HG02798 (cell line): ENCODE measurements around the gene LFNG.

Experiments
- ATAC-seq: cut with Tn5 transposase; IDR thresholded peaks from one replicate; pipeline ENCODE4 v1.9.1; 2021; ENCODE audit warnings: mild to moderate bottlenecking; ENCODE audit not compliant: unreplicated experiment, poor library complexity

The LFNG gene, protein sequence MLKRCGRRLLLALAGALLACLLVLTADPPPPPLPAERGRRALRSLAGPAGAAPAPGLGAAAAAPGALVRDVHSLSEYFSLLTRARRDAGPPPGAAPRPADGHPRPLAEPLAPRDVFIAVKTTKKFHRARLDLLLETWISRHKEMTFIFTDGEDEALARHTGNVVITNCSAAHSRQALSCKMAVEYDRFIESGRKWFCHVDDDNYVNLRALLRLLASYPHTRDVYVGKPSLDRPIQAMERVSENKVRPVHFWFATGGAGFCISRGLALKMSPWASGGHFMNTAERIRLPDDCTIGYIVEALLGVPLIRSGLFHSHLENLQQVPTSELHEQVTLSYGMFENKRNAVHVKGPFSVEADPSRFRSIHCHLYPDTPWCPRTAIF

DNA sequence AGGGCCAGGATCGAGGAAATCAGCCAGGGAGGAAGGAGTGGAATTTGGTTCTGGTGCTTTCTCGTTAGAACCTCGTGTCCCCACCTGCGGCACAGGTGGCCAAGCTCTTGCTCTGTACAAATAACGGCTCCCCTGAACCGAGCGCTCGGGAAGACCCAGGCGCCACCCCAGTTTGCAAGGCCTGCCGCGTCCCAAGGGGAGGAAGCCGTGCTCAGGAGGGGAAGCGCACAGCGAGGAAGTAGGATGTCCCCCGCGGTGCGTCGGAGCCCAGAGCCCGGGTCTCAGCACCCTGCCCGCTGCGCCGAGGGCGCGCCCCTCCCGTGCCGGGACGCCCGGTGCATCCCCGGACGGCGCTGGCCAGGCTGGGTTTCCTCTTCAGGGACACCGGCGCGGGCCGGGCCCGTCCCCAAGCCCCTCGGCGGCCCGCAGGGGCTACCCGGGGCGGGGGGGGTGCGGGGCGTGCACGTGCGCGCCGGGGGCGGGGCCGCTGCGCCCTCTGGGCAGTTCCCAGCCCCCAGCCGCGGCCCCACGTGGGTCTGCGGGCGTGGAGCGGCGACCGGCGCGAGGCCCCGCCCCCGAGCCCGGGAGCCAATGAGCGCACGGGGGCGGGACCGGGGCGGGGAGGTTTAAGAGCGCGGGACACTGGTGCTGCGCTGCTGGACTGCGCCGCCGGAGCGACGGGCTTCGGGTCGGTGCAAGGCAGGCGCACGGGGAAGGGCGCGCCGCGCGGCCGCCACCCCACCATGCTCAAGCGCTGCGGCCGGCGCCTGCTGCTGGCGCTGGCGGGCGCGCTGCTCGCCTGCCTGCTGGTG lies at the start of gene LFNG:
TSS of gene LFNG (plus strand) at position 656 of the 812 bp plus-strand sequence. CDS start at position 744, 88 bp downstream.
- ATAC-seq: peak; percentile 91

DNA sequence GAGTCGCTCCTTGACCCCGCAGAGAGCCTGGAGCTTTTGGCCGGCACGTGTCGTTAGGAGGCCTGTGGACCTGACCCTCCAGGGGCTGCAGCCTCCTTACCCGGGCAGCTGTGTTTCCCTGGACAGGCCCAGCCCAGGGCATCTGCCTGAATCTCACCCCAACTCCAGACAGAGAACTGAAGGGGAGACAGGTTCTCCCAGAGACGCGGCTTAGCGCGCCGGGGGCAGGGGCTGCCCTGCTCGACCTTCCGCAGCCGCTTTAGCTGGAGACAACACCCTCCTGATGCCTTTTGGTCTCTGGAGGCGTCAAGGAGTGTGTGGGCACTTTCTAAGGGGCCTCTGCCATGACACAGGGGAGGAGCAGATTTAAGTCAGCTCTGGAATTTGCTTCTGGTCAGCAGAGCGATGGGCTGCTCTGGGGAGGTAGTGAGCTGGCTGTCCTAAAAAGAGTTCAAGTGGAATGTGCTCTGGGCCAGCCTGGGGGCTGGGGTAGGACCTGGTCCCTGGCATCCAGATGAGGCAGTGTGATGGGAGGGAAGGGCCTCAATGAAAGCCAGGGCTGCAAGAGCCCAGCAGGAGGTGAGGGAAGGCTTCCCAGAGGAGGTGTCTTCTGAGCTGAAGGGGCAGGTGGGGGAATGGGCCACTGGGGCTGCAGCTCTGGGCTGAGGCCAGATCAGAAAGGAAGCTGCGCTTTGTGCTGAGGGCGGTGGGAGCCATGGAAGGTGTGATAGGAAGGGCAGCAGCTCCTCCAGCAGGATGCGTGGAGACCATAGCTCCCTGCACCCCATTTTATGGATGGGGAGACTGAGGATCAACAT lies 49.2 kb upstream of the LFNG start:
- no peak for ATAC-seq

DNA sequence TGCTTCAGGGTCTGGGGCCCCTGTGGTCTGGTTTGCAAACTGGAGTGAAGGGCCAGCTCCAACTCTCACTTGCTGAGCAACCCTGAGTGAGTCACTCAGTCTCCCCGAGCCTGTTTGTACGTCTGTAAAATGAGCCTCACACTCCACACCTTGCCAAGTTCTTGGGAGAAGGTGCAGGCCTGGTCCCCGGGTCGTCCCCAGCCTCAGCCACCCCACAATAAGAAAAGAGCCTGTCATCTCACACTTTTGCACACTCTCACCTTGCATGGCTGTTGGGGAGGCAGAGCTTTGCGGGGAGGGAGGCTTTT lies 48.6 kb upstream of the LFNG start:
- ATAC-seq: no peak

DNA sequence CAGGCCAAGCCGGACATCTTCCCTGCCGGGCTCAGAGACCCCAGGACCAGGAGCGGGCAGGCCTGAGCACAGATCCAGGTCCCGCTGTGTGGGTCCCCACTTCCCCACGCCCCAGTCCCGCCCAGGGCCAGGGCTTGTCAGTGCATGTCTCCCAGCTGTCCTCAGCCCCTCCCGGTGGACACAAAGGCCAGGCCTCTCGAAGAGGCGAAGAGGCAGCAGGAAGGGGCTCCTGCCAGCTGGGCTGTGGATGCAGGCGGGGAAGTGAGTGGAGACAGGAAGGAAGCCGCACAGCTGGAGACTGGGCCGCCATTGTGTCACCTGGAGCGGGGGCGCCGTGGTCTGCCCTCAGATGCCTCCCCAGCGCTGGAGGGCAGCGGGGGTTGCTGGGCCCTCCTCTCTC lies 48.2 kb upstream of the LFNG start:
- ATAC-seq: no peak

DNA sequence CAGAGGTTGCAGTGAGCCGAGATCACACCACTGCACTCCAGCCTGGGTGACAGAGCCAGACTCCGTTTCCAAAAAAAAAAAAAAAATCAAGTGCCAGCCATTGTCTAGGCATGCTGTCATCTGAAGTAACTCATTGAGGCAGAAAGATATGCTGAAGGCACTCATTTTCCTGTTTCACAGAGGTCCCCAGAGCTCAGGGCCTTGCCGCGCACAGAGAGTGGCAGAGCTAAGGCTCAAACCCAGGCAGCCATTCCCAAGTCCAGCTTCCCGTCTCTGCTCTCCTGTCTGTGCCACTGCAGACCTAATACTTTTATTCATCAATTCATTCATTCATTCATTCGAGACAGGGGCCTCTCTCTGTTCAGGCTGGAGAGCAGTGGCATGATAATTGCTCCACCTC lies 46.8 kb upstream of the LFNG start:
- no peak for ATAC-seq

DNA sequence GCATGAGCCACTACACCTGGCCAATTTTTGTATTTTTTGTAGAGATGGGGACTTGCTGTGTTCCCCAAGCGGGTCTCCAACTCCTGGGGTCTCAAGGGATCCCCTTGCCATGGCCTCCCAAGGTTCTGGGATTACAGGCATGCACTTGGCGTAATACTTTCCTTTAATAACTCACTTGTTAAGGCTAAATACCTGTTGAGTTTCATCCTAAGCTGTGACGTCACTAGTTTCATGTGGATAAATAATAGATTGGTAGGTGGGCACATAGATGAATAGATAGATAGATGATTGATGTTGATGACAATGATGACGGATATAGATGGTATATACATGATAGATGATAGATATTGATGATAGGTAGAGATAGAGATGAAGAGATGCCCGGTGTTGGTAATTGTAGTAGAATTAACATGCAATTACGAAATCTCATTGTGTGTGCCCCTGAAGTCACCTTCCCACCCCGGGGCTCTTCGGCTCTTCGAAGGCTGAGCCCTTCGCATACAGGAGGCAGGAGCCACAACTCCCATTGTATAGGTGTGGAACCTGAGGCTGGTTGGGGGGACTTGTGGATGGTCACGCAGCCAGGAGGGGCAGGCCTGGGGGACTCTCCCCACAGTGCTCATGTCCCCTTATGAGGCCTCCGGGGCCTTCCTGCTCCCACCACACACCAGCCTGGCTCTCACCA lies 45.9 kb upstream of the LFNG start:
- no peak for ATAC-seq

DNA sequence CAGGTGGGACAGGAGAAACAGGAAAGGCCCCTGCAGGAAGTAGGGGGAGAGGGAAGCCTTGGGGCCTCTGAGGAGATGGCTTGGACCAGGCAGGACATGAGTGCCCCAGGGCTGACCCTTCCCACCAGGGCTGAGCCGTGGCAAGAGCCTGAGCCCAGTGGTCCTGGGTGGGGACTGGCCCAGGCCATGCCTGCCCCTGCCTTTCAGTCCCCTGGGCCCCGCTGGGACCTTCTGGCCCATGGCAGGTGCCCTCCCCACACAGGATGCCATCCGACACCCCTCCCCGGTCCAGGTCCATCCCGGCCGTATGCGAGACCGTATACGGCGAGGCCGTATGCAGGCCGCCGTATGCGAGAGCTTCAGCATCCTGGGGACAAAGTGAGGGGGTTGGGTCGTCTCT lies 45.4 kb upstream of the LFNG start:
- ATAC-seq: no peak

DNA sequence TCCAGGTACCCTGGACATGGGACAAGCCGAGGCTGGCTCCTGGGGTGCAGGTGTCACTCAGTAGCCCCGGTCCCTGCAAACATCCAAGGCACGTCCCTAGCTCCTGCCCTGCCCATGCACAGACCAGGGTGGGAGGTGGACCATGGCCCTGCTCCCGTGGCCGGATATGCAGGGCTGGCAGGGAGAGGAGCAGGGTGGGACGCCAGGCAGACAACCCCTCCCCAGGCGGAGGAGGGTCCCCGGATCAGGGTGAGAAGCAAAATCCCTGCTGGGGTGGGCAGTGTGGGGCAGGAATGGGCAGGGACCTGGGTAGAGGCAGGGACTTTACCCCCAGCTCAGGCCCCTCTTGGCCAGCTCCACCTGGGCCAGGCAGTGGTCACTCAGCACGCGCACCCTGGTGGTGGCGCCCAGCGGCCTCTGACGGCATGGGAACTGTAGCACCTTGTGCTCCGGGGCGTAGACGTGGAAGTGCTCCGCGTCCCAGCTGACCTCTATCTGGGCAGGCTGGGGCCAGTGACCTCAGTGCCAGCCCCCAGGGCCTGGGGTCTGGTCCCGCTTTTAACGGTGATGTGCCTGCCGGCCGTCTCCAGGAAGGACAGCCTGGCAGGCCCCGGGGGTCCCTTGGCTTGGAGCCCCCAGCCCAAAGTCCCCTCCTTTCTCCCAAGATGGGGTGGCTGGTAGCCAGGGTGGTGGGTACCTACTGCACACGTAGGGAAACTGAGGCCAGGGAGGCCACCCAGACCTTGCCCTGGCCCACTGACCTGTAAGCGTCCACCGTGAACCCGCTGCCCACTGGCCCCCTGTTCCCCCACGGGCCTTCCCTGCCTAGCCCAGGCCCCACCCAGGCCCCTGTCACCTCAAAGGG lies 44.5 kb upstream of the LFNG start:
- no peak for ATAC-seq

DNA sequence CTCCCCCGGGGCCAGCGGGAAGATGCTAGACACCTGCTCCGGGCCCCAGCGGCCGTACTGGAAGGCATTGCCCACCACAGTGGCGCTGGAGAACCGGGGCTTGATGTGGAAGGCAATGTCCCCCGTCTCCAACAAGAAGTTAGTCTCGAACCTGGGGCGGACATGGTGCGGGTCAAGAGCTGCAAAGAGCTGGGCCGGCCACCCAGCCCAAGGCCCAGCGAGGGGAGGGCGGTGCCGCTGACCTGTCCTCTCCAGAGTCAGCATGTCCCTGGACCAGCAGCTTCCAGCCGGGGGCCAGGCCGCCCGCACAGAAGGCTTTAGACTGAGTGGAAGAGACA lies 43.9 kb upstream of the LFNG start:
- no peak for ATAC-seq

DNA sequence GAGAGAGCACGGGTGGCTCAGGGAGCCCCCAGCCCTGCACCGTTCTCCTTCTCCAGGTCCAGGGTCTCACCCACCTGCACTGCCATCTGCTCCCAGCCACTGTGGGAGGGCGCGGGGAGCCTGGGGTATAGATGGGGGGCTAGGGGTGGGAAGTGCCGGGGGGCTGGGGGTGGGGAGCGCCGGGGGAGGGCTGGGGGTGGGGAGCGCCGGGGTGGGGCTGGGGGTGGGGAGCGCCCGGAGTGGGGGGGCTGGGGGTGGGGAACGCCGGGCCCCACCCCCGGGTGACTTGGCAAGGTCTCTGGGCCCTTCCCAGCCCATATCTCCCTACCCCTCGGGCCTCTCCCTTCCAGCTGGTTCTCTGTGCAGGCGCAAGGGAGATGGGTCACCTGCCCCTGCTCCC lies 43.3 kb upstream of the LFNG start, which contains the start of gene GRIFIN:
TSS of gene GRIFIN (minus strand) at position 101 of the 400 bp plus-strand sequence. CDS start at position 86, 15 bp downstream.
- ATAC-seq: no peak

DNA sequence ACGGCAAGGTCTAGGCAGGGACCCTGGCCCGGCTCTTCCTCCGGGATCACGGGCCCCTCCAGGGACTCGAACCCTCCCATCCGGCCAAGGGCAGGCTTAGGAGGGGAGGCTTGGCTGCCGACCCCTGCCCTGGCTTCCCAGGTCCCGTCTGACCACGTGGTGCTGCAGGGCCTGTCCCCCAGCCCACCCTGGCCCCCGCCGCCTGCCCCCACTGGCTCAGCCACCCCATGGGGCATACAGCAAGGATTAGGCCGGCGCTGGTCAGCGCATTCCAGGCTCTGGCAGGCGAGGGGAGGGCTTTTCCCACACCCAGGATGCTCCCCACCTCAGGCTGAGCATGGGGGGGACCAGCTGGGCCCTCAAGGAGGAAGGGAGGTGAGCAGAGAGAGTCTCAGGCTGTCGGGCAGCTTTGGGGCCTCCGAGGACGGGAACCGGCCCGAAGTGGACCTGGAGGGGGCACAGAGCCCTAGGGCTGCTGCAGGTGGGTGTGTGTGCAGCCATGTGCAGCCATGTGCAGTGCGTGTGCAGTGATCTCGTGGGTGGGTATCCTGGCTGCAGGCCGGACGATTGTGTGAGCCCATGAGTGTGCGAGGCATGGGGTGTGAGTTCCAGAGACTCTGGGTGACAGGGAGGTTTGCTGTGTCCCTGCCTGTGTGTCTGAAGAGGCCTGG lies 42.7 kb upstream of the LFNG start:
- no peak for ATAC-seq

DNA sequence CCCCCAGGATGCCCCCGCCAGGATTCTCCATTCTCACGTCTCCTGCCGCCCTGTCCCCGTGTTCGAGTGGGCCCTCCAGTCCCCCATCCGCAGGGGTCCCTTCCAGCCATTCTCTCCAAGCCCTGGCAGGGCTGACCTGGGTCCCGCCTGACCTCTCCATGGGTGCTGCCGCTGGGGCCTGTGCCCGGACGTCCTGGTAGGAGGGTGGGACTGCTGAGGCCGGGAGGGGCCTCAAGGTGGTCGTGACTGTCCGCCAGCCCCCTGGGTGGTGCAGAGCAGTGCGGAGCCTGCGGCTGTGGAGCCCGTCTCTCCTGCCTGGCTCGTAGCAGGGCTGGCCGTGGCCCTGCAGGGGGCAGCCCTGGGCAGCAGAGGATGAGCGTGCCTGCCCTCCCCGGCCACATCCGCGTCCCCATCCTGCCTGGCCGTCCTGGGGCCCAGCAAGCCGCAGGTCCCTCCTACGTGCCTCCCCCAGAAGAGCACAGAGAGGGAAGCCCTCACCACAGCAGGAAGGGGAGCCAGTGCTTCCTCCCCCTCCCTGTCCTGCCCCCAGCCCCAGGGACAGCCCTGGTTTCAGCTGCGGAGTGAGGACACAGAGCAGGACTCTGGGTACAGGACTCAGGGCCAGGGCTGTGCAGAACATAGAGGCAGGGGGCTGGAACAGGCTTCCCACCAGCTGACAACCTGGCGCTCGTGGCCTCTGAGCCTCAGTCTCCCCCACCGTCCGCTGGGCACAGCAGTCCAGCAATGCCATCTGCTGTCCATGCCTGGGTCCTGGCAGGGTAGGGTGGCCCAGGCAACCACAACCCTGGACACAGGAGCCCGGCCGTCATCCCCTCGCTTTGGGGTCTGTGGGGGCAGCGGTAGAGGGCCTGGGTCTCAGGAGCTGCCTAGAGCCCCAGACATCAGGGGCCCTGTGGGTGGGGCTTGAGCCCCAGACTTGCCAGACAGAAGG lies 41.9 kb upstream of the LFNG start:
- ATAC-seq: no peak

DNA sequence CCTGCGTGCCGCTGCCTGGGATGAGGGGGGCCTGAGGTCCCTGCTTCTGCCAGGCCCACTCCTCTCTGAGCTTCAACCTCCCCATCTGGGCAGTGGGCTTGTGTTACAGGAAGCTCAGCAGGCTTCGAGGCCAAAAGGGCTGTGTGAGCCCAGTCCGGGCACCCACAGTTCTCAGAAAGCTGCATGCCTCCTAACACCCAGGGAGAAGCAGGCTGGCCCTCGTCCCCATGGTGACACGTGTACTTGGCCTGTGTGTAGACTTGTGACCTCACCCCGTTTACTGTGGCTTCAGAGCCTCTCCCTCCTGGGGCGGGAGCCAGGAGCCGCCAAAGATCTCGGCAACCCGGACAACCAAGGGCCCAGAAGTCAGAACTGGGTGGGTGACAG lies 41.2 kb upstream of the LFNG start:
- ATAC-seq: no peak

DNA sequence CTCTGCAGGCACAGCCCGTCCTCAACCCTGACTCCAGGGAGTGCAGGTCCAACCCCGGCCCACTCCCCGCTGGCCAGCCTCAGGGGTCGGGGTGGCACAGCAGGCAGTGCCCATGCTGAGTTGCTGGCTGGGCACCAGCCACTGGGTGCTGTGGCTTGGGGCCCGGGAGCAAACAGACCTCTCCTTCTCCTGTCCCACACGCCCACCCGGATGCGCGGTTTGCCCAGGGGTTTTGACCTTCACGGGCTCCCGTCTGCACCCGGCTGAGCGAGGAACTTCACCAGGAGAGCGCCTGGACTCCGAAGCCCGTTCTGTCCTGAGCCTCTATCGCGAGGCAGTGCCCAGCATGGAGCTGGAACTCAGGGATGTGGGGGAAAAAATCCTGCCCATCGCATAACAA lies 40.8 kb upstream of the LFNG start:
- no peak for ATAC-seq

DNA sequence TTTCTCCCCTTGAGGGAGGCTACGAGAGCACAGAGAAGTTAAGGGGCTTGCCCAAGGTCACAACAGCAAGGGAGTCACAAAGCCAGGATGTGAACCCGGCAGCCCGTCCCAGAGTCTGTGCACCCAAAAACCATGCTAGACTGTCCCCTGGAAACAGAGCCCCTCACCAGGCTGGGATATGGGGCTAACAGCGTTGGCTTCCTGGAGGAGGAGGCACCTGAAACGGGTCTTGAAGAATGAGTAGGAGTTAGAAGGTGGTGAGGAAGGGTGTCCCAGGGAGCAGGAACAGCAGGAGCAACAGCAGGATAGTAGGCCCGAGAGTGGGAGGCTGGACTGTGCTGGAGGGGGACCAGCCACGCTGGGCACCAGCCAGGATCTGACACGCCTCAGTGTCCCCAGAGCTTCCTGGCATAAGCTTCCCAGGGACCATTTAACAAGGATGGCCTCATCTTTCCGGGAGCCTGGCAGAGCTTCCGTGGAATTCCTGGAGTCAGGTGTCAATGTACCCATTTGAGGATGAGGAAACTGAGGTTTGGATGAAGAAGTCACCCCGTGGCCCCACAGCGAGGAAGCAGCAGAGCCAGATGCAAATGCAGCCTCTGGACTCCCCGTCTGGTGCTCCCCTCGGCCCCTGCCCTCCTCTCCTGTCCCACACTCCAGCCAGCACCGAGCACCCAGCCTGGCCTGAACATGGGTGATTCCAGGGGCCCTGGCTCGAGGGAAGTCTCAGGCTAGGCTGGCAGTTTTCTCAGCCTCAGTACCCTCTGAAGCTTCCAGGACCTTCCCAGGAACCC lies 40.1 kb upstream of the LFNG start:
- ATAC-seq: no peak

DNA sequence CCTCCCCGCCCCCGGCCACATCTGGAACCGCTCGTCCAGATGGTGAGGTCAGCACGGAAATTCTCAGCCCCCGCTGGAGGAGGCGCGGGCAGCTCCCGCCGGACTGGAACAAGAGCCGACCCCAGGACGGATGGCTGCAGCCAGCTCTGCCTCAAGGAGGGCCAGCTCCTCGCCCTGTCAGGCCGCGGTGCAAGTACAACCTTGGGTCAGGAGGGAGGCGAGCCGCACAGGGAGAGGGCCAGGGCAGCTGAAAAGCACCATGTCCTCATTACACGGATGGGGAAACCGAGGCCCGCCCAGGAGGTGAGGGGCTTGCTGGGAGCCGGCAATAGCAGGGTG lies 39.5 kb upstream of the LFNG start:
- ATAC-seq: no peak

DNA sequence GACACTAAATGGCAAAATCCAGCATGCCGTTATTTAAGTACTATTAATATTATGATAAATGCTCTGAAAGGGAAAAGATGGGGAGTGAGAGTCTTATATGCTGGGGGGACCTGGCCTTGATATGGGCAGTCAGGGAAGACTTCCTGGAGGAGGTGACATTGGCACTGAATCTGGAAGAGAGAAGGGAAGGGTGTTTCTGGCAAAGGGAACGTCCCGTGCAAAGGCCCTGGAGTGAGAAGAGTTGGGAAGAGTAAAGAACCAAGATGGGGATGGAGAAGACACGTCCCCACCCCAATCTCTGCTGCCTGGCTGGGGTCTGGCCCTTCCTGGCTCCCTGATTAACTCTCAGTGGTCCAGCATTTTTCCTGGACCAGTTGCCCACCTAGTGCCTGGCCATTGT lies 38.4 kb upstream of the LFNG start:
- no peak for ATAC-seq
